ENCODE data around the gene FGFBP1. TPM values are rescaled to one million over a fixed set of nuclear protein-coding genes. Genes with fewer than 3 reads are reported as not detected.

FGFBP1 gene
- total RNA-seq, 4 donors from 2014 or later = 28.7 to 178 (median 113) TPM

DNA sequence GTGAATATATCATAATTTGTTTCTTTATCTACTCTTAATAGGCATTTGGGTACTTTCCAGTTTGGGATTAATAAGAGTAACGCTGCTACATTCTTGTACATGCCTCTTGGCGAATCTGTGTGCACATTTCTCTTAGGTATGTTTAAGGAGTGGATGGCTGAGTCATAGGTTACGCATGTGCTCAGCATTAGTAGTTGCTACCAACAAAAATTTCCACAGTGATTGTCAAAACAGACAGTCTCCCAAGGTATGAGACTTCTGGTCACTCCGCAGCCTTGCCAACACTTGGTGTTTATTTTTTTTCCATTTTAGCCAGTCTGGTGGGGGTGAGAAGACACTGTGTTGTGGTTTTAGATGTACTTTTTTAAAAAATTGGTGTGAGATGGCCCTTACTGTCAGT, 44.6 kb downstream of the FGFBP1 start:
- no peaks in the 10 kb centered on the region for H3K36me3 ChIP-seq
- WGBS = 52% methylated on average over 4 of the region's 4 CpGs
- H3K27me3 ChIP-seq = no peaks in the 10 kb centered on the region
- peak overlapping the region; percentile 36 for H3K27ac ChIP-seq
- no peak for TF ChIP-seq POLR2AphosphoS5 (IDR thresholded peaks at IDR 0.05)
- TF ChIP-seq CTCF (IDR thresholded peaks at IDR 0.05) = no peak
- TF ChIP-seq EP300 (IDR thresholded peaks at IDR 0.05) = no peak
- no peak for TF ChIP-seq POLR2A (IDR thresholded peaks at IDR 0.05)
- no peak overlapping the region for H3K4me3 ChIP-seq
- DNase-seq (ENCODE audit: low spot score in 2 of 2) = no peak
- H3K4me1 ChIP-seq = peaks cover 21% of the 10 kb centered on the region
- H3K9me3 ChIP-seq = no peaks in the 10 kb centered on the region

GRCh38 chr4:15891312-15891711, 47.2 kb downstream of the FGFBP1 start:
- WGBS = 18% methylated on average over 4 of the region's 4 CpGs
- no peaks in the 10 kb centered on the region for H3K9me3 ChIP-seq
- H3K36me3 ChIP-seq = no peaks in the 10 kb centered on the region
- DNase-seq (ENCODE audit: low spot score in 2 of 2) = no peak
- H3K27ac ChIP-seq = no peak overlapping the region
- no peak for TF ChIP-seq POLR2A (IDR thresholded peaks at IDR 0.05)
- TF ChIP-seq POLR2AphosphoS5 (IDR thresholded peaks at IDR 0.05) = no peak
- no peak for TF ChIP-seq CTCF (IDR thresholded peaks at IDR 0.05)
- no peak for TF ChIP-seq EP300 (IDR thresholded peaks at IDR 0.05)
- no peak overlapping the region for H3K4me3 ChIP-seq
- H3K27me3 ChIP-seq = no peaks in the 10 kb centered on the region
- peaks cover 21% of the 10 kb centered on the region for H3K4me1 ChIP-seq

DNA sequence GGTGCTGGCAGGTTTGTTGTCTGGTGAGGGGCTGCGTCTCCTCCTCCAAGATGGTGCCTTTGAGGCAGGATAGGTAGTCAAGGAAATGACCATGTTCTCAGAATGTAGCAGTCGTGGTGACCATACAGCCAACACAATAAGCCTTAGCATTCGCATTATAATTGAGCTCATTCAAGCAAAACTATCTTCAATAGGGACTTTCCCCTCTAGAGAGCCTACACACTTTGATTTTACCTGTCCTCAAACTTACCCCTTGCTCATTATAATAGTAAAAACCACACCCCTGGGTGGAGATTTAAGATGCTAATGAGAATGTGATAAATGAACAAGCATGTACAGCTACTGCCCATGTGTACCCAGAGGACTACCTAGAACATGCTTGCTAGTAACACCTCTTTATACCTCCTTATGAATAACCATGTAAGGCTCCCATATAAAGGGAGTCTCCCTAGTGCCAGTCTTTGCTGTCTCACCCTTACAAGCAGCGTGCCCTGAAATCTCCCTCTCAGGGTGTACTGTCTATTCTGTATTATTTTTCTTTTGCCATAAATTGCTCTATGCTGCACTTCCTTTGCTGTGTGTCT, 48.2 kb downstream of the FGFBP1 start:
- H3K4me1 ChIP-seq = peaks cover 21% of the 10 kb centered on the region
- 84% methylated on average over 4 of the region's 4 CpGs for WGBS
- TF ChIP-seq EP300 (IDR thresholded peaks at IDR 0.05) (no peak), POLR2AphosphoS5 (IDR thresholded peaks at IDR 0.05) (no peak), CTCF (IDR thresholded peaks at IDR 0.05) (no peak), POLR2A (IDR thresholded peaks at IDR 0.05) (no peak)
- H3K9me3 ChIP-seq = no peaks in the 10 kb centered on the region
- no peak overlapping the region for H3K4me3 ChIP-seq
- H3K27ac ChIP-seq = no peak overlapping the region
- DNase-seq (ENCODE audit: low spot score in 2 of 2) = no peak
- H3K27me3 ChIP-seq = no peaks in the 10 kb centered on the region
- no peaks in the 10 kb centered on the region for H3K36me3 ChIP-seq

DNA sequence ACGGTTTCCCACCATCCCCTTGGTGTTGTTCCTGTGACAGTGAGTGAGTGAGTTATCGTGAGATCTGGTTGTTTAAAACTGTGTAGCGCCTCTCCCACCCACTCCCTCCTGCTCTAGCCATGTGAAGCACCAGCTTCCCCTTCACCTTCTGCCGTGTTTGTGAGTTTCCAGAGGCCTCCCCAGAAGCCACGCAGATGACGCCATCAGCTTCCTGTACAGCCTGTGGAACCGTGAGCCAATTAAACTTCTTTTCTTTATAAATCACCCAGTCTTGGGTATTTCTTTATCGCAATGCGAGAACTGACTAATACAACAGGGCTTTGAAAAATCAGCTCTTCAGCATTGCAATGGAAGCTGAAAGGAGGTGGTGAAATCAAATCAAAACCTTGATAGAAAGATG, 50.0 kb downstream of the FGFBP1 start:
- Histone ChIP-seq H3K36me3 (no peaks in the 10 kb centered on the region), H3K4me1 (peaks cover 12% of the 10 kb centered on the region), H3K9me3 (no peaks in the 10 kb centered on the region), H3K27me3 (no peaks in the 10 kb centered on the region), H3K27ac (no peak overlapping the region), H3K4me3 (no peak overlapping the region)
- no peak for DNase-seq (ENCODE audit: low spot score in 2 of 2)
- no peak for TF ChIP-seq CTCF (IDR thresholded peaks at IDR 0.05)
- TF ChIP-seq POLR2AphosphoS5 (IDR thresholded peaks at IDR 0.05) = no peak
- no peak for TF ChIP-seq POLR2A (IDR thresholded peaks at IDR 0.05)
- no peak for TF ChIP-seq EP300 (IDR thresholded peaks at IDR 0.05)
- WGBS = 89% methylated on average over 9 of the region's 9 CpGs

Other genes with a start within 250 kb of the FGFBP1 start
- 1 to 10 TPM; 2.2 to 8.4 (median 4.0) TPM for gene BST1, start 235.7 kb downstream of the FGFBP1 start, total RNA-seq
- gene CD38, start 160.4 kb downstream of the FGFBP1 start, total RNA-seq = under 1 TPM; 0.15 to 0.62 (median 0.39) TPM
- 10 to 100 TPM in 2 of 4 donors, 1 to 10 TPM in 2; 3.9 to 52.0 (median 9.7) TPM for gene FGFBP2, start 24.4 kb upstream of the FGFBP1 start, total RNA-seq
- gene PROM1, start 145.3 kb upstream of the FGFBP1 start, total RNA-seq = 1 to 10 TPM; 3.4 to 9.0 (median 5.0) TPM